Adrenal gland (tissue), 5 donors: ENCODE measurements around the gene ZC3H12A.

Source experiments
- POLR2A ChIP-seq, 2 donors: fragments of 450-650 bp; IDR thresholded peaks; one replicate each; pipeline ENCODE4 v1.6.1; 2017; ENCODE audit warnings: antibody characterized with exemption in 2 of 2, mild to moderate bottlenecking in 2 of 2, moderate library complexity in 1 of 2
- TF ChIP-seq, protein P1 (sequence below), 6 experiments: fragments of 450-650 bp in 4 of 6; fragments of 200-600 bp in 2 of 6; sonication (generic) in 1 of 6; IDR thresholded peaks; 1 replicate in 5 of 6; 2 replicates in 1 of 6; pipeline versions ENCODE4 v1.5.1 to v1.8.0; 2016 to 2021; ENCODE audit warnings: antibody characterized with exemption in 6 of 6, mild to moderate bottlenecking in 2 of 6, moderate library complexity in 1 of 6
- donor health status: DM: no; HTN: no; CAD: no.

DNA sequence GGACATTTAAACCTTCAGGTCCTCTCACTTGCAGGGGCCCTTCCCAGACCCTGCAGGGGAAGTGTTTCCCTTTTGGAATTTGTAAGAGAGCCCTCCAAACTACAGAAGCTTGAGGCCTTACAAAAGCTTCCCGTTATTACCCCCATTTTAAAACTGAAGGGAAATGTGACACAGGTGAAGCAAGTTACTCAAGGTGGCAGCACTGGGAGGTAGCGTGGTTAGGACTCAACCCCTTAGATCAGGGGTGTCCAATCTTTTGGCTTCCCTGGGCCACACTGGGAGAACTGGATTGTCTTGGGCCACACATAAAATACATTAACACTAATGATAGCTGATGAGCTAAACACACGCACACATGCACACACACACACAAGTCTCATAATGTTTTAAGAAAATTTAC, 15.8 kb upstream of the ZC3H12A start:
- TF ChIP-seq, protein P1, sequence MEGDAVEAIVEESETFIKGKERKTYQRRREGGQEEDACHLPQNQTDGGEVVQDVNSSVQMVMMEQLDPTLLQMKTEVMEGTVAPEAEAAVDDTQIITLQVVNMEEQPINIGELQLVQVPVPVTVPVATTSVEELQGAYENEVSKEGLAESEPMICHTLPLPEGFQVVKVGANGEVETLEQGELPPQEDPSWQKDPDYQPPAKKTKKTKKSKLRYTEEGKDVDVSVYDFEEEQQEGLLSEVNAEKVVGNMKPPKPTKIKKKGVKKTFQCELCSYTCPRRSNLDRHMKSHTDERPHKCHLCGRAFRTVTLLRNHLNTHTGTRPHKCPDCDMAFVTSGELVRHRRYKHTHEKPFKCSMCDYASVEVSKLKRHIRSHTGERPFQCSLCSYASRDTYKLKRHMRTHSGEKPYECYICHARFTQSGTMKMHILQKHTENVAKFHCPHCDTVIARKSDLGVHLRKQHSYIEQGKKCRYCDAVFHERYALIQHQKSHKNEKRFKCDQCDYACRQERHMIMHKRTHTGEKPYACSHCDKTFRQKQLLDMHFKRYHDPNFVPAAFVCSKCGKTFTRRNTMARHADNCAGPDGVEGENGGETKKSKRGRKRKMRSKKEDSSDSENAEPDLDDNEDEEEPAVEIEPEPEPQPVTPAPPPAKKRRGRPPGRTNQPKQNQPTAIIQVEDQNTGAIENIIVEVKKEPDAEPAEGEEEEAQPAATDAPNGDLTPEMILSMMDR (IDR thresholded peaks at IDR 0.05) = no peak
- TF ChIP-seq POLR2A (IDR thresholded peaks at IDR 0.05) = no peak
